ENCODE data around the gene TACSTD2. TPM values are rescaled to one million over a fixed set of nuclear protein-coding genes. Genes with fewer than 3 reads are reported as not detected.
"Not testable (repeated sequence)": the region's sequence is repeated elsewhere in the genome, so short reads cannot be mapped to it uniquely, and the experiment has no call there.

The TACSTD2 gene
- total RNA-seq, 2 experiments from 2014 or later: not detected

GRCh38 chr1:58584082-58584895, 7.2 kb upstream of the TACSTD2 start:
- ChIA-PET POLR2A (no interaction called here), CTCF (interaction anchor here (1.2 kb wide), 1 partner anchor 15 kb away, joined by 3 read pairs; no protein-coding TSS in a partner anchor)
- Mint-ChIP-seq H3K9me3 (no peaks in the 10 kb centered on the region), H3K36me3 (ENCODE audit: low read depth) (no peaks in the 10 kb centered on the region), H3K4me1 (peaks cover 18% of the 10 kb centered on the region), H3K27me3 (peaks cover 60% of the 10 kb centered on the region), H3K27ac (no peak overlapping the region), H3K4me3 (no peak overlapping the region)
- DNase-seq: no peak

- ChIA-PET CTCF (no interaction called here), POLR2A (no interaction called here)
- H3K36me3 Mint-ChIP-seq (ENCODE audit: low read depth): no peaks in the 10 kb centered on the region
- no peak for DNase-seq
- peaks cover 18% of the 10 kb centered on the region for H3K4me1 Mint-ChIP-seq
- peaks cover 61% of the 10 kb centered on the region for H3K27me3 Mint-ChIP-seq
- no peak overlapping the region for H3K27ac Mint-ChIP-seq
- no peaks in the 10 kb centered on the region for H3K9me3 Mint-ChIP-seq
- no peak overlapping the region for H3K4me3 Mint-ChIP-seq
Observed at GRCh38 chr1:58583496-58583895, 6.4 kb upstream of the TACSTD2 start.

GRCh38 chr1:58582143-58582542, 5.1 kb upstream of the TACSTD2 start:
- H3K9me3 Mint-ChIP-seq; H3K27ac Mint-ChIP-seq; H3K4me3 Mint-ChIP-seq; H3K36me3 Mint-ChIP-seq (ENCODE audit: low read depth); POLR2A ChIA-PET; DNase-seq: not testable (repeated sequence)
- CTCF ChIA-PET: interaction anchor here (0.6 kb wide), 2 partner anchors 12 to 1268 kb away, joined by 3 read pairs; no protein-coding TSS in a partner anchor
- Mint-ChIP-seq H3K4me1 (peaks cover 26% of the 10 kb centered on the region), H3K27me3 (peaks cover 68% of the 10 kb centered on the region)

GRCh38 chr1:58581641-58582040, 4.6 kb upstream of the TACSTD2 start:
- Mint-ChIP-seq H3K9me3 (no peaks in the 10 kb centered on the region), H3K27me3 (peaks cover 66% of the 10 kb centered on the region)

DNA sequence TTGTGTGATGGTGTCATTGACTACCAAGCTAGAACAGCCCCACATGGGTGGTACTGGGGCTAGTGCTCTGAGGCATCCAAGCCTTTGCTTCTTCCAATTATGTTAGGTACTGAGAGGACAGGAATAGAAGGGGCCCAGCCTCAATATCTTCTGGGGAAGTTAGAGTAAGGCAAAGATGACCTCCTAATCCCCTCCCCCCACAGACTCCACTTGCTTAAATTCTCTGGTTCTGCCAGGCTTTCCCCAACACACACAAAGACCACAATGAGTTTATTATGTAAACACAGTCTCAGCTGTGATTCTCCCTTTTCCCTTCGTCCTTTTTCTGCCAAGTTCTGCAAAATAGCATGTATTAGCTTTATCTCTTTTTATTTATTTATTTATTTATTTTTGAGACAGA, 3.1 kb upstream of the TACSTD2 start:
- no peaks in the 10 kb centered on the region for H3K9me3 Mint-ChIP-seq
- H3K4me1 Mint-ChIP-seq: peaks cover 35% of the 10 kb centered on the region
- H3K27me3 Mint-ChIP-seq: peaks cover 66% of the 10 kb centered on the region
- POLR2A ChIA-PET: no interaction called here
- H3K36me3 Mint-ChIP-seq (ENCODE audit: low read depth): no peaks in the 10 kb centered on the region
- no peak for DNase-seq
- no peak overlapping the region for H3K27ac Mint-ChIP-seq
- CTCF ChIA-PET: no interaction called here
- no peak overlapping the region for H3K4me3 Mint-ChIP-seq

More at GRCh38 chr1:58581641-58582040, 4.6 kb upstream of the TACSTD2 start:
- no peak for DNase-seq
- Mint-ChIP-seq H3K36me3 (ENCODE audit: low read depth) (no peaks in the 10 kb centered on the region), H3K27ac (no peak overlapping the region), H3K4me3 (no peak overlapping the region), H3K4me1 (peaks cover 27% of the 10 kb centered on the region)
- CTCF ChIA-PET: no interaction called here
- POLR2A ChIA-PET: no interaction called here

DNA sequence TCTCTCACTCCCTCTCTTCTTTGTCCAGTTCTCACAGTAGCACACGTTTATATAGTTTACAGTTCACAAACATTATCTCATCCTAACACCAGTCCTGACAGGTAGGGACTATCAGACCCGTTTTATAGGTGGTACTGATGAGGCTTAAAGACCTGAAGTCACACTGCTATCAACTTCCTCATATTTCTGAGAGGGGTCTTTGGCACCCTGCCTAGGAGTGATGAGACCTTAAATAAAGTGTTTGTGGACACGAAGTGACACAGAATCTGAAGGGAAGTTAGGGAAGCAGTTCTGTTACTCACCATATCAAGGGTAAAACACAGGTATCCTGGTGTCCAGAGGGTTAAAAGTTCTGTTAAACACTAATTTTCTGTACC, 590 bp upstream of the TACSTD2 start:
- no peaks in the 10 kb centered on the region for H3K9me3 Mint-ChIP-seq
- DNase-seq: no peak
- H3K27ac Mint-ChIP-seq: no peak overlapping the region
- H3K4me1 Mint-ChIP-seq: peaks cover 36% of the 10 kb centered on the region
- peaks cover 69% of the 10 kb centered on the region for H3K27me3 Mint-ChIP-seq
- no peaks in the 10 kb centered on the region for H3K36me3 Mint-ChIP-seq (ENCODE audit: low read depth)
- CTCF ChIA-PET: interaction anchor here (0.6 kb wide), 1 partner anchor 12 kb away, joined by 3 read pairs; no protein-coding TSS in a partner anchor
- POLR2A ChIA-PET: interaction anchor here (0.7 kb wide), 1 partner anchor 1454 kb away, joined by 3 read pairs; no protein-coding TSS in a partner anchor
- H3K4me3 Mint-ChIP-seq: peak overlapping the region; percentile 3

DNA sequence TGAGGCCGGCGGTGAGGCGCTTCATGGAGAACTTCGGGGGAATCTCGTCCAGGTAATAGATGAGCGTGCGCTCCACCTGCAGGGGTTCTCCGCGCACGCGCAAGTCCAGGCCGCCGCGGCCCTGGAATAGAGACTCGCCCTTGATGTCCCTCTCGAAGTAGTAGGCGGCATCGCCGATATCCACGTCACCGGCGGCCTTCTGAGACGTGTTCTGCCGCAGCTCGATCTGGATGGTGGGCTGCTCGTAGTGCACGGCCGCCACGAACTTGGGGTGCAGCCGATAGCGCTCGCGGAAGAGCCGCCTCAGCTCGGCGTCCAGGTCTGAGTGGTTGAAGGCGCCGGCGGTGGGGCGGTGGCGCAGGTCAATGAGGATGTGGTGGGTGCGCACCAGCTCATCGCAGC, 726 bp downstream of the TACSTD2 start:
- POLR2A ChIA-PET: no interaction called here
- Mint-ChIP-seq H3K4me3 (peak overlapping the region; percentile 43), H3K36me3 (ENCODE audit: low read depth) (no peaks in the 10 kb centered on the region), H3K27me3 (peaks cover 77% of the 10 kb centered on the region), H3K27ac (no peak overlapping the region), H3K4me1 (peaks cover 36% of the 10 kb centered on the region), H3K9me3 (no peaks in the 10 kb centered on the region)
- no peak for DNase-seq
- CTCF ChIA-PET: no interaction called here

- Mint-ChIP-seq H3K27me3 (peaks cover 79% of the 10 kb centered on the region), H3K36me3 (ENCODE audit: low read depth) (no peaks in the 10 kb centered on the region), H3K9me3 (no peaks in the 10 kb centered on the region), H3K4me3 (peak overlapping the region; percentile 43), H3K4me1 (peaks cover 36% of the 10 kb centered on the region), H3K27ac (no peak overlapping the region)
- CTCF ChIA-PET: no interaction called here
- no peak for DNase-seq
- POLR2A ChIA-PET: interaction anchor here (0.5 kb wide), 1 partner anchor 208 kb away, joined by 3 read pairs; the partner anchor contains the start of gene JUN
Observed at GRCh38 chr1:58575551-58576324, 1.3 kb downstream of the TACSTD2 start.

GRCh38 chr1:58574816-58575215, 2.2 kb downstream of the TACSTD2 start:
- H3K36me3 Mint-ChIP-seq (ENCODE audit: low read depth): no peaks in the 10 kb centered on the region
- ChIA-PET POLR2A (interaction anchor here (0.5 to 0.6 kb wide), 2 partner anchors 209 to 357 kb away, joined by 3 read pairs; partner anchors contain the start of gene JUN), CTCF (no interaction called here)
- H3K27me3 Mint-ChIP-seq: peaks cover 83% of the 10 kb centered on the region
- peaks cover 36% of the 10 kb centered on the region for H3K4me1 Mint-ChIP-seq
- no peak overlapping the region for H3K27ac Mint-ChIP-seq
- H3K9me3 Mint-ChIP-seq: no peaks in the 10 kb centered on the region
- no peak overlapping the region for H3K4me3 Mint-ChIP-seq
- no peak for DNase-seq

- no peaks in the 10 kb centered on the region for H3K9me3 Mint-ChIP-seq
- no peaks in the 10 kb centered on the region for H3K36me3 Mint-ChIP-seq (ENCODE audit: low read depth)
- ChIA-PET POLR2A (interaction anchor here (0.6 kb wide), 1 partner anchor 358 kb away, joined by 3 read pairs; no protein-coding TSS in a partner anchor), CTCF (no interaction called here)
- peaks cover 36% of the 10 kb centered on the region for H3K4me1 Mint-ChIP-seq
- H3K27ac Mint-ChIP-seq: peak overlapping the region; percentile 48
- H3K4me3 Mint-ChIP-seq: no peak overlapping the region
- DNase-seq: peak; percentile 49
- peaks cover 81% of the 10 kb centered on the region for H3K27me3 Mint-ChIP-seq
Observed at GRCh38 chr1:58573705-58574591, 3.1 kb downstream of the TACSTD2 start.

DNA sequence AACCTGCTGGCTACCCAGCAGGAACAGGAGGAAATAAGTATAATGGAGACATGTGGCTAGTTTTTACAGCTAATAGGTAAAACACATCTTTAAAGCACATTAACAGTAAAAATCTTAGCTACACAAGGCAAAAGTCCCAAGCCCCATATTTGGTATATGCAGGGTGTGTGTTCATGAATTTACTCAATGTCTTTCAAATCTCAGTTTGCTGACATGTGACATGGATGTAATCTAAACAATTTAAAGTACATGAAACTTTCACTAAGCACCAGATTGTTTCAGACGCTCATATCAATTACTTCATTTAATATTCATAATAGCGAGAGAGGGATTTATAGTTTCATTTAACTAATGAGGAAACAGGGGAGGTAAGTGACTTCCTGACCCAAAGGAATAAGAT, 3.9 kb downstream of the TACSTD2 start:
- H3K4me1 Mint-ChIP-seq: peaks cover 36% of the 10 kb centered on the region
- H3K27me3 Mint-ChIP-seq: peaks cover 85% of the 10 kb centered on the region
- POLR2A ChIA-PET: no interaction called here
- CTCF ChIA-PET: interaction anchor here (0.9 to 1.0 kb wide), 2 partner anchors 17 to 19 kb away, joined by 3 to 4 read pairs; no protein-coding TSS in a partner anchor
- no peak overlapping the region for H3K4me3 Mint-ChIP-seq
- no peak overlapping the region for H3K27ac Mint-ChIP-seq
- no peak for DNase-seq
- no peaks in the 10 kb centered on the region for H3K9me3 Mint-ChIP-seq
- no peaks in the 10 kb centered on the region for H3K36me3 Mint-ChIP-seq (ENCODE audit: low read depth)

GRCh38 chr1:58572690-58573089, 4.4 kb downstream of the TACSTD2 start:
- Mint-ChIP-seq H3K9me3 (no peaks in the 10 kb centered on the region), H3K36me3 (ENCODE audit: low read depth) (no peaks in the 10 kb centered on the region), H3K4me3 (no peak overlapping the region), H3K4me1 (peaks cover 33% of the 10 kb centered on the region), H3K27ac (no peak overlapping the region), H3K27me3 (peaks cover 81% of the 10 kb centered on the region)
- DNase-seq: no peak
- CTCF ChIA-PET: interaction anchor here (0.9 to 1.0 kb wide), 2 partner anchors 16 to 19 kb away, joined by 3 to 4 read pairs; no protein-coding TSS in a partner anchor
- POLR2A ChIA-PET: no interaction called here

Data from activated CD4-positive, alpha-beta T cell treated with anti-CD3 and anti-CD28 coated beads, Interleukin-2, amount 10 ng/mL, durations not matched to agents 7 days and 5 days (primary cell).